Brain microvascular endothelial cell (primary cell): ENCODE data around the gene DMAC1.

ENCODE experiments used
- DNase-seq: peaks from one replicate; pipeline ENCODE4 v3.0.0-alpha.2; 2020
- H3K27ac ChIP-seq: fragments of 250-450 bp; sonication (Bioruptor Pico); 2 replicates; pipeline ENCODE4 v1.5.1; 2020; ENCODE audit warnings: mild to moderate bottlenecking, moderate library complexity
- H3K27me3 ChIP-seq: fragments of 250-450 bp; sonication (Bioruptor Pico); replicated peaks from 2 replicates; pipeline ENCODE4 v1.5.1; 2020; ENCODE audit warnings: mild to moderate bottlenecking
- H3K36me3 ChIP-seq: fragments of 250-450 bp; sonication (Bioruptor Pico); replicated peaks from 2 replicates; pipeline ENCODE4 v1.5.1; 2020; ENCODE audit warnings: mild to moderate bottlenecking
- H3K4me3 ChIP-seq: 2 replicates; pipeline ENCODE4 v1.5.1; 2011; ENCODE audit warnings: low read depth, mild to moderate bottlenecking, control low read depth, low read length, moderate library complexity
- in situ Hi-C: cut with HindIII; loops from 2 replicates; pipeline ENCODE4 v1.10.0; 2017; ENCODE audit warnings: low sequenced_read_pairs, low pct_ligation_motif_present
- TF ChIP-seq, protein P1 (sequence below): IDR thresholded peaks from 2 replicates; pipeline ENCODE4 v1.5.1; 2011; ENCODE audit warnings: low read depth, mild to moderate bottlenecking, moderate library complexity, low read length, control low read depth, inconsistent platforms; ENCODE audit errors: missing control alignments

DMAC1 gene

DNA sequence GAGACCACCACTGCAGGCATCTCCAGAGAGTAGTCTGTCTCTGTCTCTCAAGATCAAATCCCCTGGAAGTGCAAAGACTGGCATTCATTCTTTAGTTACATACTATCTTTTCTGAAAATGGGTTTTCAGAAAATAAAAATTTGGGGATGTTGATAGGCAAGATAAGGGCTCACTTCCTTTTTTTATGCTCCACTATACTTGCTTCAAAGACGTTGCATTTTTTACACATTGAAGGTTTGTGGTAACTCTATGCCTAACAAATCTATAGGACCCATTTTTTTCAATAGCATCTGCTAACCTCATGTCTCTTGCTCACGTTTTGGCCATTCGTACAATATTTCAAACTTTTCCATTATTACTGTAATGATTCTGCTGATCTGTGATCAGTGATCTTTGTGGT, 37.0 kb downstream of the DMAC1 start:
- Histone ChIP-seq H3K4me3 (no peak overlapping the region), H3K36me3 (no peaks in the 10 kb centered on the region), H3K27me3 (no peaks in the 10 kb centered on the region), H3K27ac (no peak overlapping the region)
- DNase-seq: no peak
- TF ChIP-seq, protein P1, sequence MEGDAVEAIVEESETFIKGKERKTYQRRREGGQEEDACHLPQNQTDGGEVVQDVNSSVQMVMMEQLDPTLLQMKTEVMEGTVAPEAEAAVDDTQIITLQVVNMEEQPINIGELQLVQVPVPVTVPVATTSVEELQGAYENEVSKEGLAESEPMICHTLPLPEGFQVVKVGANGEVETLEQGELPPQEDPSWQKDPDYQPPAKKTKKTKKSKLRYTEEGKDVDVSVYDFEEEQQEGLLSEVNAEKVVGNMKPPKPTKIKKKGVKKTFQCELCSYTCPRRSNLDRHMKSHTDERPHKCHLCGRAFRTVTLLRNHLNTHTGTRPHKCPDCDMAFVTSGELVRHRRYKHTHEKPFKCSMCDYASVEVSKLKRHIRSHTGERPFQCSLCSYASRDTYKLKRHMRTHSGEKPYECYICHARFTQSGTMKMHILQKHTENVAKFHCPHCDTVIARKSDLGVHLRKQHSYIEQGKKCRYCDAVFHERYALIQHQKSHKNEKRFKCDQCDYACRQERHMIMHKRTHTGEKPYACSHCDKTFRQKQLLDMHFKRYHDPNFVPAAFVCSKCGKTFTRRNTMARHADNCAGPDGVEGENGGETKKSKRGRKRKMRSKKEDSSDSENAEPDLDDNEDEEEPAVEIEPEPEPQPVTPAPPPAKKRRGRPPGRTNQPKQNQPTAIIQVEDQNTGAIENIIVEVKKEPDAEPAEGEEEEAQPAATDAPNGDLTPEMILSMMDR: no peak
- in situ Hi-C loops: no loop called here

DNA sequence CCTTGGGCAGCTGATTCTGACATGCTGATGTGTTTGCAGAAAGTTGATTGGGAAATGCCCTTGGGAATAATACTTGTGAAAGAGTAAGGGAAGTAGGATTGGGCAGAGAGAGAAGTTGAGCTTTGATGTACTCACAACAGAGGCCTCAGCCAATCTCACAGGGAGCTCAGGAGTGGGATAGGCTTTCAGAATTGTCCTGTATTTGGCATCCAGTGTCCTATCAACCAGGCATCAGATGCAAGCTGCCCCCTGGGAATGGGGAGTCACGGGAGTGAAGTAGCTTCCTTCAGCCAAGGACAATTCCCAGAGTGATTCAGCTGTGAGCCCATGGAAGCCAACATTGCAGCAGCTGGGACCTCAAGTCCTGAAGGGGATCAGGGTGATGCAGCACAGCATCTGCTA, 39.6 kb downstream of the DMAC1 start:
- DNase-seq: no peak
- no peak overlapping the region for H3K27ac ChIP-seq
- in situ Hi-C loops: no loop called here
- TF ChIP-seq, protein P1: no peak
- H3K27me3 ChIP-seq: no peaks in the 10 kb centered on the region
- no peak overlapping the region for H3K4me3 ChIP-seq
- H3K36me3 ChIP-seq: no peaks in the 10 kb centered on the region

GRCh38 chr9:7756088-7756487, 43.5 kb downstream of the DMAC1 start:
- in situ Hi-C loops: no loop called here
- Histone ChIP-seq H3K4me3 (no peak overlapping the region), H3K27me3 (no peaks in the 10 kb centered on the region), H3K27ac (no peak overlapping the region), H3K36me3 (no peaks in the 10 kb centered on the region)
- TF ChIP-seq, protein P1: no peak
- no peak for DNase-seq

- DNase-seq: no peak
- no peak overlapping the region for H3K4me3 ChIP-seq
- in situ Hi-C loops: no loop called here
- TF ChIP-seq, protein P1: no peak
- no peak overlapping the region for H3K27ac ChIP-seq
- no peaks in the 10 kb centered on the region for H3K36me3 ChIP-seq
- H3K27me3 ChIP-seq: no peaks in the 10 kb centered on the region
These were observed 47.1 kb downstream of the DMAC1 start for GRCh38 chr9:7752481-7752880.
